SK-N-SH treated with all-trans-retinoic acid at 6 μM for 48 hours (cell line): ENCODE results near the gene DHX16.

Experiments
- ATAC-seq: fragments of 200-7000 bp; cut with Tn5 transposase; 3 replicates; pipeline ENCODE4 v1.9.1; 2020; ENCODE audit warnings: mild to moderate bottlenecking, moderate library complexity
- ARNTL ChIP-seq: fragments of 450-650 bp; formaldehyde crosslinking; IDR thresholded peaks from 2 replicates; pipeline ENCODE4 v1.5.0; 2020; ENCODE audit warnings: low read depth, mild to moderate bottlenecking, moderate library complexity, borderline replicate concordance
- BACH2 ChIP-seq: fragments of 250-450 bp; sonication (Bioruptor Pico); IDR thresholded peaks from 2 replicates; pipeline ENCODE4 v1.9.0; 2021; ENCODE audit warnings: mild to moderate bottlenecking, borderline replicate concordance
- CREB5 ChIP-seq: fragments of 250-450 bp; sonication (Bioruptor Pico); IDR thresholded peaks from 2 replicates; pipeline ENCODE4 v1.5.1; 2020; ENCODE audit warnings: low read depth, mild to moderate bottlenecking, moderate library complexity
- CSDC2 ChIP-seq: fragments of 250-450 bp; sonication (Bioruptor Pico); IDR thresholded peaks from 2 replicates; pipeline ENCODE4 v1.5.0; 2020; ENCODE audit warnings: mild to moderate bottlenecking, moderate library complexity
- CSRNP3 ChIP-seq: fragments of 250-450 bp; sonication (Bioruptor Pico); IDR thresholded peaks from 2 replicates; pipeline ENCODE4 v1.5.1; 2021; ENCODE audit warnings: mild to moderate bottlenecking, moderate library complexity
- ESRRG ChIP-seq: fragments of 250-450 bp; sonication (Bioruptor Pico); IDR thresholded peaks from 2 replicates; pipeline ENCODE4 v1.6.1; 2021; ENCODE audit warnings: mild to moderate bottlenecking
- OSR1 ChIP-seq: fragments of 250-450 bp; sonication (Bioruptor Pico); IDR thresholded peaks from 2 replicates; pipeline ENCODE4 v1.8.0; 2022; ENCODE audit warnings: moderate library complexity, mild to moderate bottlenecking, inconsistent platforms
- PATZ1 ChIP-seq: fragments of 250-450 bp; sonication (Bioruptor Pico); IDR thresholded peaks from 2 replicates; pipeline ENCODE4 v1.8.0; 2020; ENCODE audit warnings: mild to moderate bottlenecking, moderate library complexity, borderline replicate concordance
- POU6F1 ChIP-seq: fragments of 250-450 bp; sonication (Bioruptor Pico); IDR thresholded peaks from 2 replicates; pipeline ENCODE4 v1.8.0; 2021; ENCODE audit warnings: low read depth, mild to moderate bottlenecking, moderate library complexity, borderline replicate concordance
- SNAI2 ChIP-seq: fragments of 250-450 bp; sonication (Bioruptor Pico); IDR thresholded peaks from 2 replicates; pipeline ENCODE4 v1.5.0; 2020; ENCODE audit warnings: mild to moderate bottlenecking, moderate library complexity
- TOX ChIP-seq: fragments of 250-450 bp; sonication (Bioruptor Pico); IDR thresholded peaks from 2 replicates; pipeline ENCODE4 v1.8.0; 2021; ENCODE audit warnings: mild to moderate bottlenecking, moderate library complexity, borderline replicate concordance
- TSHZ2 ChIP-seq: fragments of 250-450 bp; sonication (Bioruptor Pico); IDR thresholded peaks from 2 replicates; pipeline ENCODE4 v1.5.0; 2020; ENCODE audit warnings: mild to moderate bottlenecking, moderate library complexity
- ZC3H10 ChIP-seq: fragments of 250-450 bp; sonication (Bioruptor Pico); IDR thresholded peaks from 2 replicates; pipeline ENCODE4 v1.5.1; 2021; ENCODE audit warnings: mild to moderate bottlenecking, moderate library complexity
- ZFP3 ChIP-seq: fragments of 250-450 bp; sonication (Bioruptor Pico); IDR thresholded peaks from 2 replicates; pipeline ENCODE4 v1.5.0; 2020; ENCODE audit warnings: mild to moderate bottlenecking, moderate library complexity
- ZFP30 ChIP-seq: fragments of 450-650 bp; formaldehyde crosslinking; IDR thresholded peaks from 2 replicates; pipeline ENCODE4 v1.5.0; 2022; ENCODE audit warnings: mild to moderate bottlenecking, moderate library complexity
- ZNF565 ChIP-seq: fragments of 450-650 bp; formaldehyde crosslinking; conservative IDR thresholded peaks from 2 replicates; pipeline ENCODE4 v1.5.0; 2020; ENCODE audit warnings: low read depth, mild to moderate bottlenecking, moderate library complexity
- ZNF70 ChIP-seq: fragments of 450-650 bp; formaldehyde crosslinking; IDR thresholded peaks from 2 replicates; pipeline ENCODE4 v1.5.0; 2020; ENCODE audit warnings: mild to moderate bottlenecking, moderate library complexity
- ZNF8 ChIP-seq: fragments of 450-650 bp; formaldehyde crosslinking; IDR thresholded peaks from 2 replicates; pipeline ENCODE4 v1.5.0; 2020; ENCODE audit warnings: mild to moderate bottlenecking, moderate library complexity

The DHX16 gene

GRCh38 chr6:30682143-30683117 is 9.6 kb upstream of the DHX16 start:
- TF ChIP-seq SNAI2 (CRISPR knock-in tag) (no peak), PATZ1 (CRISPR knock-in tag) (peak; percentile 46; the same call in 1 of the 2 replicates), POU6F1 (CRISPR knock-in tag) (no peak)
- TF ChIP-seq, all 23 proteins: peak for 1
- peak; percentile 65 for ATAC-seq

GRCh38 chr6:30681766-30682142 is 8.9 kb upstream of the DHX16 start:
- no peak for ATAC-seq
- TF ChIP-seq CSRNP3 (CRISPR knock-in tag) (no peak), ZFP3 (CRISPR knock-in tag) (no peak), ZFP30 (CRISPR knock-in tag) (no peak), ARNTL (CRISPR knock-in tag) (no peak), ZNF8 (CRISPR knock-in tag) (no peak), ZC3H10 (CRISPR knock-in tag) (no peak), OSR1 (CRISPR knock-in tag) (no peak), SNAI2 (CRISPR knock-in tag) (no peak), TSHZ2 (no peak), BACH2 (CRISPR knock-in tag) (no peak), TOX (CRISPR knock-in tag) (no peak), PATZ1 (CRISPR knock-in tag) (no peak), ZNF565 (CRISPR knock-in tag) (no peak), POU6F1 (CRISPR knock-in tag) (no peak), ZNF70 (CRISPR knock-in tag) (no peak), CSDC2 (CRISPR knock-in tag) (no peak), CREB5 (CRISPR knock-in tag) (no peak), ESRRG (CRISPR knock-in tag) (no peak)
- TF ChIP-seq, all 23 proteins: peak for 0
